HG02884 (cell line): ENCODE data around the gene DIP2C.
"Not testable (repeated sequence)": the region's sequence is repeated elsewhere in the genome, so short reads cannot be mapped to it uniquely, and the experiment has no call there.

Experiments used
- ATAC-seq: cut with Tn5 transposase; IDR thresholded peaks from one replicate; pipeline ENCODE4 v1.9.1; 2021; ENCODE audit warnings: mild to moderate bottlenecking, moderate library complexity; ENCODE audit not compliant: unreplicated experiment

The DIP2C gene

DNA sequence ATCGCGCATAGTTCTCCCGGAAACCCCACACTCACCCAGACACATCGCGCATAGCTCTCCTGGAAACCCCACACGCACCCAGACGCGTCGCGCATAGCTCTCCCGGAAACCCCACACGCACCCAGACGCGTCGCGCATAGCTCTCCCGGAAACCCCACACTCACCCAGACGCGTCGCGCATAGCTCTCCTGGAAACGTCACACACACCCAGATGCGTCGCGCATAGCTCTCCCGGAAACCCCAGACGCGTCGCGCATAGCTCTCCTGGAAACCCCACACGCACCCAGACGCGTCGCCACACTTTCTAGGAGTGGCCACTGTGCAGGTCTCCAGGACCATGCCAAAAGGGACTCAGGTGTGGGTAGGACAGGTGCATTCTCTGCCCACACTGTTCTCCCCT lies 341.7 kb downstream of the DIP2C start:
- ATAC-seq = not testable (repeated sequence)

DNA sequence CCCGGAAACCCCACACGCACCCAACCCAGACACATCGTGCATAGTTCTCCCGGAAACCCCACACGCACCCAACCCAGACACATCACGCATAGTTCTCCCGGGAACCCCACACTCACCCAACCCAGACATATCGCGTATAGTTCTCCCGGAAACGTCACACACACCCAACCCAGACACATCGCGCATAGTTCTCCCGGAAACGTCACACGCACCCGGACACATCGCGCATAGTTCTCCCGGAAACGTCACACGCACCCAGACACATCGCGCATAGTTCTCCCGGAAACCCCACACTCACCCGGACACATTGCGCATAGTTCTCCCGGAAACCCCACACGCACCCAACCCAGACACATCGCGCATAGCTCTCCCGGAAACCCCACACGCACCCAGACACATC lies 342.3 kb downstream of the DIP2C start:
- not testable (repeated sequence) for ATAC-seq

DNA sequence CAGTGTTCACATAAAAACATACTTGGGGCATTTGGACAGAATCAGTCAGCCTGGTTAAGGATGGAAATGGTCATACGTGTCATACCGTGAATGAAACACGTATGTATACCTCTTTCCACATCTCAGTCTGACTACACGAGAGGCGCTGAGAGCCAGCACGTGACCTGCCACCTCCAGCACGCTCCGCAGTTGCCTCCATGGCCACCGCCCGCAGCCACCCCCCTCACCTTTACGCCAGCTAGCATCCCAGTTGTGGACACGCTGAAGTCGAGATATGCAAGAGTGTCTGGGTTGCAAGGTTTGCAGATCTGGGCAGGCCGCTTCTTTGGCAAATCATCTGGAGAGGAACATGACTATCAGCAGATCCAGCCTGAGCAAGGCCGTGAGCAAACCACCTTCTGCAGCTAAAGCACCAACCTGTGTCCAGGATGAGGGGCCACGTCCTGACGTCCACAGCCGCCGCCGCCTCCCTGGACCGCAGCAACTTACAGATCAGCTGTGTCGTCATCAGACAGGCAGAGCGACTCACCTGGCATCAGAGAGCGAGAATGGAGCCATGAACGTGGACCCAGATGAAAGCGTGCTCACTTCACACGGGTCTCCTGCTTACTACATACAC lies 344.8 kb downstream of the DIP2C start:
- no peak for ATAC-seq

DNA sequence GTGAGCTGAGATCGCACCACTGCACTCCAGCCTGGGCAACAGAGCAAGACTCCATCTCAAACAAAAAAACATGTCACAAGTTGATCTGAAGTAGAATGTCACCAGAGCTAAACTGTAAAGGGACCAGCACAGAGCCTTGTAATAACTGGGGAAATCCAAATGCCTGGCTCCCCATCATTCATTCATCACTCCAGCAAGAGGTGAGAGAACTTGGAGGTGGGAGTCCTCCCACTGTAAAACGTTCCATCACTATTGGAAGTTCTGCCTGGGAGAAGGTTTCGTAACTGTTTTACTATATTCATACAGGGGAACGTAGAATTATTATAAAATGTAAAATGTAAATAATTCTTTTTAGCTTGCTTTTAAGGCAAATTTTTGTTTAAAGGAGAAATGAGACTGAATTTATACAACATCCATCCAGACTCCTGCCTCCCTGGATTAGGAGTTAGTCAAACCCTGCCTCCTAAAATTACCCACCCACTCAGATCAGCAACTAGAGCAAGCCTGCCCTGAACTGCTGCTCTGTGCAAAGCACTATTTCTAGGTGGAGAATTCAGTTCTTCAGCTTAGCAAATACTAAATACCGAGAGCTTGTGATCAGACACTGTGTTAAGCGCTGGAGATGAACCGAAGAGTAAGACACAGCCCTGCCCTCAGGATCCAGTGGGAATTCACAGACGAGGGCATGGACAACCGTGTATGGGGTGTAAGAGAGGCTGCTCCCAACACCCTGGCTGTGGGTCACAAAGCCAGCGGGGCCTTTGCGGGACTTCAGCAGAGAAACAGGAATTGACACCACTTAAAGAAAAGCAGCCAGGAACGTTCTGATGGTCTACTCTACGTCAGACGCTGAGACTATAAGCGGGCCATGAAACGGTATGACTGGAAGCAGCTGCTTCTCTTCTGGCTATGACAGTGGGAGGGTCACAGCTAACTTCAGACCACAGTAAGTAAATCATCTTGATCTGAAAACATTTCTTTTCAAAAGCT lies 345.9 kb downstream of the DIP2C start:
- no peak for ATAC-seq

DNA sequence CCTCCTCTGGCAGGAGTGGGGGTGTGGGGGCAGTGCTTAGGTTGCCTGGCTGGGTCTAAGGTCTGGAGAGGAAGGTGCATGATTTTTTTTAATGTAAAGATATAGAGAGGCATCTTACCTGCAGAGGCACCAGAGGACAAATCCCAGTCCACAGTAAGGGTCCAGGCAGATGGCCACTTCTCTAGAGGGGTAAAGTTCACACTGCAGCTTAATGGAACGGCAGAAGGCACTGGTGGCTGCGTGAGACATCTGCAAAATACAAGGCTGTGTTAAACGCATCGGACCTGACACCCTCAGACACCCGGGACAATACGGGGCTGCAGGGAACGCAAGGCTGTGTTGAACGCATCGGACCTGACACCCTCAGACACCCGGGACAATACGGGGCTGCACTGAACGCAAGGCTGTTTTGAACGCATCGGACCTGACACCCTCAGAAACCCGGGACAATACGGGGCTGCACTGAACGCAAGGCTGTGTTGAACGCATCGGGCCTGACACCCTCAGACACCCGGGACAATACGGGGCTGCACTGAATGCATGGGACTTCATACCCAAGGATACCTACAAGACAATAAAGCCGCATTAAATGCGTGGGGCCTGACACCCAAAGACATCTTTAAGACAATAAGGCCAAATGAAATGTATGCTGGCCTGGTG lies 348.3 kb downstream of the DIP2C start:
- ATAC-seq = no peak

DNA sequence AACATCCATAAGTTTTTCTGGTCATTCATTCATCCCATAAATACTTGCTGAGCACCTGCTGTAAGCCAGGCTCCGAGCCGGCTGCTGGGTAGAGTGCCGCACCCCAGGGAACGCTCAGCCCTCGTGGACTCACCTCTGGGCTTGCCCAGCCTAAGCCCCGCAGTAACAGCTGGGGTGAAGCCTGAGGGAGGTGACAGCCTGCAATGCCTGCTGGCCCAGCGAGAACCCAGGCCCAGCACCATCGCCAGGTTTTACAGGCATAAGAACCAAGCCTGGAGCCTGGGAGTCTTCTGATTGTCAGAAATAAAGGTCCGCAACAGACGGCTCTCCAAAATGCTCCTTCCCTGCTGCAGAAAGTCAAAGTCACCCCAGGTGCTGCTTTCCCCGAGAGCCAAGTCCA lies 348.8 kb downstream of the DIP2C start:
- ATAC-seq = no peak

DNA sequence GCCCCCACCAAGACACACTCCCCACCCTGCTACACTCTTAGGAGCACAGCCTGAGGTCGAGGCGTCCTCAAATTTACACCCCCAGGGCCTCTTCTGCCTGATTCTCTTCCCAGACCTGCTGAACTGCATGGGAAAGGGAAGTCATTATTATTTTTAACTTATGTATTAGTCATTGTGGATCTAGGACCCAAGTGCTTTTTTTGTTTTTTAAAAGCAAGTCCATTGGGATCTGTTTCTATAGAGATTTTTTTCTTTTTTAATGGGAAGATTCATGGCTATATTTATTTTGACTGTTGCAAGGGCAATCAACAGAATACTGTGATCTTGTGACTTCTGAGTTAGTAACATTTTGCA lies 350.5 kb downstream of the DIP2C start:
- ATAC-seq = no peak

DNA sequence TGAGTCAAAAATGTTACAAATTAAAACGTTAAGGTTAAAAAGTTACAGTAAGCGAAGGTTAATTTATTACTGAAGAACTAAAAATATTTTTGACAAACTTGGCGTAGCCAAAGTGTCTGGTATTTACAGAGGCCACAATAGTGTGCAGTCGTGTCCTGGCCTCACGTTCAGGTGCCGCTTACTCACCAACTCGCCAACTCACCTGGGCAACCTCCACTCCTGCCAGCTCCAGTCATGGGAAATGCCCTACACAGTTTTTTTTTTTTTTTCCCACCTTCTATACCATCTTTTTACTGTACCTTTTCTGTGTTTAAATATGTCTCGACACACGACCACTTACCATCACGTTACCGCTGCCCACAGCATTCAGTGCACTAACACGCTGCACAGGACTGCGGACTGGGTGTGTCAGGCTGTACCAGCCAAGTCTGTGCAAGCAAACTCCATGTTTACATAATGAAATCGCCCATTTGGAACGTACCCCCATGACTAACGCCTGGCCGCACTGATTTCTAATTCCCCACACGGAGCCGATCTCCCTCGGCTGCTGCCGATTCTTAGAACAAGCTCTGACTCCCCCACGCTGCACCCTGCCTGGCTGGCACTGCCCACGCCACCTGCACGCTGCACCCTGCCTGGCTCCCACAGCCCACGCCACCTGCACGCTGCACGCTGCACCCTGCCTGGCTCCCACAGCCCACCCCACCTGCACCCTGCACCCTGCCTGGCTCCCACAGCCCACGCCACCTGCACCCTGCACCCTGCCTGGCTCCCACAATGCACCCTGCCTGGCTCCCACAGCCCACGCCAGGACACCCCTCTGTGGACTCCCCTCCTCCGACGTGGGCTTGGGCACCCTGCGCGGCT lies 351.1 kb downstream of the DIP2C start:
- ATAC-seq = no peak

DNA sequence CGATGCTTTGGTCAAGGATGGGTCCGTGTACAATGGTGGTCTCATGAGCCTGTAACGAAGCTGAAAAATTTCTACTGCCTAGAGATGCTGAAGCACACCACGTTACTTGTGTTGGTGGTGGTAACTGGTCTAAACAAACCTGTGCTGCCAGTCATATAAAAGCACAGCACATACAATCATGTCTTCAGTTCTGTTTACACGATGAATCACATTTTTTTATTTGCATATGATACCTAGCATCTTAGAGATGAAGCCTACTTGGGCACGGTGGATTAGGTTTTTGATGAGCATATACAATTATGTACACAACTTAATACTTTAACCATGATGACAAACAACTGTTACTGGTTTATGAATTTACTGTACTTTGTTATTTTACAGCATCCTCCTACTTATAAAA lies 353.2 kb downstream of the DIP2C start:
- no peak for ATAC-seq

DNA sequence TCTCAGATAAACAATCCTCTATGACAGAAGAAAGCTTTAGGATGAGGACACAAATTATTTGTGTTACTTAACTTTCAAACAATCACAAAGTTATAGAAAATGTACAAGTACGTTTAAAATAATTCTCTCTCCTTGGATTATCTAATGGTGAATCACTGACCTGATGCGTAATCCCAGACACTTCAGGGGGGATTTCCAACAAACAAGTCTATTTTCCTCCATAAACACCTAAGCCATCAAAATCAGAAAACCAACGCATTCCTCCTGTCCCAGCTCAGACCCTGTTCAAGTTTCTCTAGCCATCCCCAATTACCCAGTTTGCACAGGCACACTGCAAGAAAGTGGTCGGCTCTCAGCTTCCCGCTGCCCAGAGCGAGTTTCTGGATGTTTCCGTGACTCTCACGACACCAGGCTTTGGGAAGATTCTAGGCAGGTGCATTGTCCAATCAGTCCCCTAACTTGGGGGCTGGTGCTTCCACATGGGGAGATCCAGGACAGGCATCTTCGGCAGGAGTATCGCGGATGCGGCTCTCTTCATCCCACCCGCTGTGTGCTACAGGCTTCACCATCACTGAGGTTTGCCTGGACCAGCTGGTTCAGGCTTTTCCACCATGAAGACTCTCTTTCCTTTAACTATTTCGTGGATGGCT lies 354.2 kb downstream of the DIP2C start:
- ATAC-seq = no peak

DNA sequence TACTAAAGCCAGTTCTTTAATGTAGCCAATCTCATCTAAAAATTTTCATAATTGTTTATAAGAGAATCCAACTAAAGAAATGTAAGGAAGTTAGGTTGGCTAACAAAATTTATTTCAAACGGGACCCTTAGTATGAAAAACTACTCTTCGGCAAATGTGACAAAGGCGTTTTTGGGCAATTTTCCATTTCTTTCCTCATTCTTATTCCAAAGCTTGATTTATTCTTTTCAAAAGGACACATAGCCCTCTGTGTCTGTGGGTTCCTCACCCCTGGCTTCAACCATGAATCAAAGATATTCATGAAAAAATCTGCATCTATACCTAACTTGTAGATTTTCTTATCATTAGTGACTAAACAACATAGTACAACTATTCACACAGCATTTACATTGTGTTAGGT lies 358.3 kb downstream of the DIP2C start:
- ATAC-seq = no peak

DNA sequence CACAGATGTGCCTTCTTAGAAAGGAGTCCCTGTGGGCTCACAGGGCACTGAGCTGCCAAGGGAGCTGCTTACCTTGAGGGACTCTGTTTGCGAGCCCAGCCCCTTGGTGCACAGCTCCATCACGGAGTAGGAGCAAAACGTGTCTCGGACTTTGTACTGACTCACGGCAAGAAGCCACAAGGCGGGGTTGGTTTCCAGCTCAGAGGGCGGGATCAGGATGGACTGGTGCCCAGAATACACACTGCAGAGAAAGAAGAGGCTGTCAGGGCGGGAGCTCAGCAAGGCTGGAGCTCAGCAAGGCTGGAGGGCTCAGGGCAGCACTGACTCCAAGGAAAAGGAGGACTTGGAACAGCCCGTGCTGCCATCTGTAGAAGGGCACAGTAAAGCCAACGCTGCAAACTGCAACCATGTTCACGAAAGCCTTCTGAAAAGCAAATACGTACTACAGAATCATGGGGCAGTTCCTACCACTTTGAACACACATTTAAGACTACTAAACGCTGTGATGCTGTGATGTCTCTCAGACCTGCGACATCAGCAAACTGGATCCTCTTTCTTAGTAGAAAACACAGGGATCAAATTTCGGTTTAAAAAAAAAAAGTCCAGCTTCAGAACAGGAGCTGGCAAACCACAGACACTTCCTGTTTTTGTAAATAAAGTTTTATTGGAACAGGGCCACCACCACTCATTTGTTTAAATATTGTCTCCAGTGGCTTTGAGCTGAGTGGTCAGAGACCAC lies 359.9 kb downstream of the DIP2C start:
- ATAC-seq = no peak

DNA sequence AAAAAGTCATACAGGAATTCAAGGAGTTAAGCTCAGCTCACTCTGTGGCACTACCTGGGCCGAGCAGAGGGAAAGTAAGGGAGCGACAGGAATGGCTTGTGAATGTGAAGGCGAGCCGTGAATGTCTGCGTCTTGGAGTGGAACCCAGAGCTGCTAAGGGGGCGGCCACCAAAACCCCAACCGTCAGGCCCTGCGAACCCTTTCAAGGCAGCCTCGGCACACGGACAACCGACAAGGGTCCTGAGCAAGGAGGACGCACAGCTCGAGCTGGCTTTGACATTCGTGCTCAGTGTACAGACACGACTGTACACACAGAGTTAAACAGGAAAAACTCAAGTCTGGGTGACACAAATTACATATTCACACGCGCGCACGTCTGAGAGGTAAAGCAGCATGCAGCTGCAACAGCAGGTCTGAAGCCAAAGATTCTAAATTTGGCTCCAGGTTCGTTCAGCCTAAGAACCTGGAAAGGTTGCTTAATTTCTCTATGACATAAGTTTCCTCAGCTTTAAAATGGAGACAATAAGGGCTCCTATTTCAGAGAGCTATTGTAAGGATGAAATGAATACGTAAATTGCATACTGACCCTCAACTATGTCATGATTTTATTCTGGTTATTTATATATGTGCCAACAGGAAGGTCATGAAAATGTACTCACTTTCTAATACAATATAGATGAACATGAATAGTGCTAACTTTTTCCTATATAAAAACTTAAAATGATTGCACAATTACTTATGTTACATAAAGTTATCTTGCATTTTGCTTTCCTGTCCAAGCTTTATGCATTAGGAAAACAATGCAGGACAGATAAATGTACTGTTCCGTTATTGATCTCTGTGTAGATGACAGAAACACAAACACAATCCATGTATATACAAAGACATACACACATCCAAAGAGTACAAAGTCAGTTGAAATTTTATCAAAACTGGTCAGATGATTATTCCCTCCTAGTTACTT lies 361.3 kb downstream of the DIP2C start:
- ATAC-seq = no peak

DNA sequence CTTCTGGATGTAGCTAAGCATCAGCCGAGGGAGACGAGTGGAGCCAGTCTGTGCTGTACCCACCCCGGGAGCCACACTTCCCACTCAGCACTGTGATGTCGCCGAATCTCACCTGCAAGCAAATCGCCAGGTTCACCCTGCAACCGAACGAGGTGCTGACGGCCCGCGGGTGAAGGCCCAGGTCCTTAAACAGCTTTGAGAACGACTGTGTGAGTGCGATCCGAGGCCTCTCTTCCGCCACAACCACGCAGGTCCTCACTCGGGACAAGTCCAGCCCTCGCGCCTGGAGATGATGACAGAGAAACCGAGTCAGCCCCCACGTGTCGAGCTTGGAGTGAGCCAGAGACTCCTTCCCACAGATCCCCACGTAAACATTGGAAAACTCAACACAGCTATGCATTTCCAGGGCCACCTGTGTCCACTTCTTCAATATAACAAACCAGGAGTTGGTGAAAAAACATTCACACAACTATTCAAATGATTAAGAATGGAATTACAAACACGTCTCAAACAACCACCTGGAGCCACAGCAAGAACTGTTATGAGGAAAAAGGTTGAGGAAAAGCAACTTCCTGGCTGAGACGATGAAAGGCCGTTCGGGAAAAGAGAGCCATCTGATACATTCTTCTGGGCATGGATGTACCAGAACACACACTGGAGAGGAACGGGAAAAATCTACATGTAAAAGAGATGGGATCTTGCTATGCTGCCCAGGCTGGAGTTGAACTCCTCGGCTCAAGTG lies 362.4 kb downstream of the DIP2C start:
- ATAC-seq = no peak

DNA sequence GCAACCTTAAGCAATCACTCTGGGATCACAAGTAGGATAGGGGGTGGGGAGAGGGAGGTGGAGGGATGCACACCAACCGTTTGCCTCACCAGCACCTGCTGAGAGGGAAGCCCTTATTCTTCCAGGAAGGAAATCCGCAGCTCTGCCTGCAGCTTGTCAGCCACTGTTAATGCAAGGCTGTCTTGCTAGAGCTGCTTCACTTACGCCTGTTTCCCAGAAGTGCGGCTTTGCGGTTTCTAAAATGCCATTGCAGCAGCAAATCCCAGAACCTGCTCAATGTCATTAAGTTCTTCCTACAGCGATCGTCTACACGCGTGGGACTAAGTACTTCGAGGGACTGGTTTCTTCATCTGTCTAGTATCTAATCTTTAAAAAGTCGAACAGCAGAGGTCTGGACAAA lies 363.1 kb downstream of the DIP2C start:
- ATAC-seq = no peak

DNA sequence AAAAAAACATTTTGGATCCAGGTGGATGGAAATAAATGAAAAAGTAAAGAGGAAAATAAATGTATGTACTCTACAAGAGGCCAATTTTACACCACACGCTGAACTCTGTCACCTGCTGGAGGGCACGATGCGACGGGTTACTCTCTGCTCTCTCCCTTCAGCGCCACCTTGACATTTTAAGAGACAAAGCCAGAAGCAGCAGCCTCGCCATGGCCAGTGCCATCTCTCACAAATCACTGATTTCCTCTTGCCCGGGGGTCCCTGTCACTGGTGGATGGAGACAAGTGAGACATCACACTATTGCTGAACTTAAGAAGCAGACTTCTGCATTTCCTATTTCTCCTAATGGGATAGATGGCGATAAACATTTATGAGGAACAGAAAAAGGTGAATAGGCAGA lies 364.2 kb downstream of the DIP2C start:
- ATAC-seq = no peak

DNA sequence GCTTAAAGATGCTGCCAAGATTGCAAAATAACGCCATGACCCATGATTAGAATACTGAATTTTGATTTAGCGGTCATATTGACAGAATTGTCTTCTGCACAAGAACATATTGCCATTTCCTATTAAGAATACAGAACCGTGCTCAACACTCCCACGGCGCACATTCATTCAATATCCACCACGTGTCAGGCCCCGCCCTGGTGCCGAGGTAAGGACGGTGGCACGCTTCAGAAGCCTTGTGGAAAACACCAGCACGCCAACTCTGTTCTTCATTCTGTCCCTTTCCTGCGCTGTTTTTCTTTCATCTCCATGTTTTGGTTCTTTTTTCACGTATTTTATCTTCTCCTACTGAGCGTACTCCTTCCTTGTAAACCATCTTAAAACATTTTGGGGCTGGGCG lies 364.9 kb downstream of the DIP2C start:
- no peak for ATAC-seq
